ENCODE measurements around the gene ERG28.
A peak's percentile ranks its signal among the peaks of the same experiment; 100 is the strongest.

The ERG28 gene

GRCh38 chr14:75649773-75650172 is 10.9 kb downstream of the ERG28 start:
- Histone ChIP-seq H3K79me2 (no peaks in the 10 kb centered on the region), H3K4me2 (ENCODE audit: low read length) (no peak overlapping the region), H3K9me3 (ENCODE audit: control insufficient read depth, low read length) (no peaks in the 10 kb centered on the region), H2AFZ (no peak overlapping the region), H3K9ac (no peak overlapping the region), H3K27me3 (ENCODE audit: control insufficient read depth, insufficient read depth, low read length) (no peaks in the 10 kb centered on the region), H3K36me3 (ENCODE audit: control insufficient read depth, insufficient read depth, low read length) (no peaks in the 10 kb centered on the region), H3K4me1 (peaks cover 5% of the 10 kb centered on the region), H3K4me3 (ENCODE audit: low read depth, low read length) (no peak overlapping the region), H3K27ac (no peak overlapping the region)
- TF ChIP-seq CTCF (IDR thresholded peaks at IDR 0.05), result no peak

DNA sequence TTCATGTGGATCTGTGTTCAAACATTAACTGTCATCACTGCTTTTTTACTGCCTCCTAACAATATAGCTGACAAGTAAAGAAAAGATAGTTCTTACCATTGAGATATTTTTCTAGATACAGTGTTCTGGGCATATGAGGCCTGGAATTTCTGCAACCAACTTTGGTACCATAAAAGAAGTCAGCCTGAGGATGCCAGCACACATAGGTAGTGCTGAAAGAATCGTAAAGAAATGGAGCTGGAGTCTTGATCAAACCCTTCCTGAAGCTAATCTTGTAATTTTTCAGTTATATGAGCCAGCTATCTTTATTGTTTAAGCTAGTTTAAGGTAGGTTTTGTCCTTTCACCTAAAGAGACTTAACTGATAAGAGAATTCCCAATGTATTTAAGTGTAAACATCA is 11.3 kb downstream of the ERG28 start:
- Histone ChIP-seq H3K4me1 (peaks cover 5% of the 10 kb centered on the region), H3K36me3 (ENCODE audit: control insufficient read depth, insufficient read depth, low read length) (no peaks in the 10 kb centered on the region)

DNA sequence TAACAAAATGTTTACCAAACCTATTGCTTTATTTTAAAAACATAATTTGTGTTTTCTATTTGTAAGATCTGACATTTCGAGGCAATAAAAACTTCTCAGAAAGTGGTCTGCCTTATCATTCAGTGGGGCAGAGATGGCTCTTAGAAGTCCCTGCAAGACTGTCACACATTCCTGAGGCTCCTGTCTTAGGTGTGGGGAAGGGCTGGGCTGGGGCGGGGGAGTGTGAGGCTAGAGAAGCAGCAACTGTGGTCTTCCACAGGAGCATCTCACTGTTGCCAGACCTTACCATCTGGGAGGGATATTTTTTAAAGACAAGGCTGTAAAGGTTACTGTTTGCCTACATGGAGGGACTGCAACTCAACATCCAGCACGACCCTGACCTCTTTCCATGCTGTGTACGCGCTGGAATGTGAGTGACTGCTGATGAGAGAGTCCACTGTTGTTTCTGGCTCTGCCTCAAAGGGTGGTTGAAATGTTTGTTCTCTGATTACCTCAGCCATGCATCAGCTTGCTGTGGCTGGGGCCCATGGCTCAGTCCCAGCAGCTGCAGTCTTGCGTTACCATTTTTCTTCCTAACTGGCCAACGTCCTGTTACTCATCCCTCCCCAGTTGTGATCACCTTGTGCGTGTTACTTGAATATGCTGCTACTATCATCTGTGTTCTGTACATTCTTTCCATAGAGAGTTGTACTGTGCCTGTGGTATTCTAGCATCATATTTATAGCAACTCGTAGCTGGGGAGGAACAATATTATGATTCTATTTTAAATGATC is 12.4 kb downstream of the ERG28 start:
- Histone ChIP-seq H2AFZ (no peak overlapping the region), H3K9me3 (ENCODE audit: control insufficient read depth, low read length) (no peaks in the 10 kb centered on the region), H3K36me3 (ENCODE audit: control insufficient read depth, insufficient read depth, low read length) (no peaks in the 10 kb centered on the region), H3K79me2 (no peaks in the 10 kb centered on the region), H3K4me2 (ENCODE audit: low read length) (peak overlapping the region; percentile 2), H3K4me3 (ENCODE audit: low read depth, low read length) (no peak overlapping the region), H3K27me3 (ENCODE audit: control insufficient read depth, insufficient read depth, low read length) (no peaks in the 10 kb centered on the region), H3K9ac (no peak overlapping the region), H3K4me1 (peaks cover 5% of the 10 kb centered on the region), H3K27ac (peak overlapping the region; percentile 13)
- no peak for TF ChIP-seq CTCF (IDR thresholded peaks at IDR 0.05)

More for the DNA sequence above, 11.3 kb downstream of the ERG28 start:
- Histone ChIP-seq H2AFZ (no peak overlapping the region), H3K79me2 (no peaks in the 10 kb centered on the region), H3K9ac (no peak overlapping the region), H3K4me2 (ENCODE audit: low read length) (no peak overlapping the region), H3K27ac (no peak overlapping the region), H3K27me3 (ENCODE audit: control insufficient read depth, insufficient read depth, low read length) (no peaks in the 10 kb centered on the region), H3K9me3 (ENCODE audit: control insufficient read depth, low read length) (no peaks in the 10 kb centered on the region), H3K4me3 (ENCODE audit: low read depth, low read length) (no peak overlapping the region)
- no peak for TF ChIP-seq CTCF (IDR thresholded peaks at IDR 0.05)

DNA sequence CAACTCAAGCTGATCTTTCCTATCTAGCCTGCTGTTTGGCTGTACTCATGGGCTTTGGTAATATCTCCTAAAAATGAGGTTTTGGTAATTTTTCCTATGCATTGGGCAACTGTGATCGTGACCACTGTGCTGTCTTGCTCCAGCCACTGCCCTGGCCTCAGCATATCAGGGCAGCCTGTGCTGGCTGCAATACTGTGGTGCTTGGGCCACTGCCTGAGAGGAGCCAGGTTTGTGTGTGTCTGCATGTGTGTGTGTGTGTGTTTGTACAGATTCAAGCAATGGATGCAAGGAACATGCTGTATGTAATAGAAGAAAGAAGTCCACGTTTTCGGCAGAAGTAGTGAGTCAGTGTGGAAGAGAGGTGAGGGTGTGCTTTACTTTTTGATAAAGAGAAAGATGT is 13.0 kb downstream of the ERG28 start:
- H3K4me1 ChIP-seq, result peaks cover 5% of the 10 kb centered on the region
- H3K9ac ChIP-seq, result no peak overlapping the region
- H2AFZ ChIP-seq, result no peak overlapping the region
- no peaks in the 10 kb centered on the region for H3K79me2 ChIP-seq
- no peak overlapping the region for H3K27ac ChIP-seq
- H3K36me3 ChIP-seq (ENCODE audit: control insufficient read depth, insufficient read depth, low read length), result no peaks in the 10 kb centered on the region
- H3K4me2 ChIP-seq (ENCODE audit: low read length), result no peak overlapping the region
- no peaks in the 10 kb centered on the region for H3K9me3 ChIP-seq (ENCODE audit: control insufficient read depth, low read length)
- no peak overlapping the region for H3K4me3 ChIP-seq (ENCODE audit: low read depth, low read length)
- TF ChIP-seq CTCF (IDR thresholded peaks at IDR 0.05), result no peak
- H3K27me3 ChIP-seq (ENCODE audit: control insufficient read depth, insufficient read depth, low read length), result no peaks in the 10 kb centered on the region

DNA sequence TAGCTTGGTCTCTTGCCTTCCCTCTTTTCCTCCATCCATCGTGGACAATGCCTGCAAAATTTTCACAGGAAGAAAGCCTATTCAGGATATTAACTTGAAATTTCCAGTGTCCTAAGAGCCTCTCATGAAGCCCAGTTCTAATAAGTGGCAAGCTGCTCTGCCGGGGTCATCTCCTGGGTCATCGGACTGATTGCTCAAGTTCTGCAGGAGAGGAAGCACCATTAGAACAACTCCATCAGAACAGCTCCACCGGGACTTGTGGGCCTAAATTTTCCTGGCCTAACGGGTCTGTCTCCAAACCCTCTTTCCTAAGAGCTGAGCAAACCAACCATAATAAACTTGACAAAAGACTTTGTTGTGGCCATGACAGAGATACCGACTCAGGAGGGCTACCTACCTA is 13.9 kb downstream of the ERG28 start:
- Histone ChIP-seq H3K4me2 (ENCODE audit: low read length) (no peak overlapping the region), H3K79me2 (no peaks in the 10 kb centered on the region), H3K27ac (no peak overlapping the region), H2AFZ (no peak overlapping the region), H3K9ac (no peak overlapping the region), H3K9me3 (ENCODE audit: control insufficient read depth, low read length) (no peaks in the 10 kb centered on the region), H3K4me1 (peaks cover 5% of the 10 kb centered on the region), H3K27me3 (ENCODE audit: control insufficient read depth, insufficient read depth, low read length) (no peaks in the 10 kb centered on the region), H3K4me3 (ENCODE audit: low read depth, low read length) (no peak overlapping the region), H3K36me3 (ENCODE audit: control insufficient read depth, insufficient read depth, low read length) (no peaks in the 10 kb centered on the region)
- no peak for TF ChIP-seq CTCF (IDR thresholded peaks at IDR 0.05)
